ENCODE data around the gene KCNT2. TPM values are rescaled to one million over a fixed set of nuclear protein-coding genes. Genes with fewer than 3 reads are reported as not detected.

Gene KCNT2
- total and polyA plus RNA-seq, 8 donors, result 2.7 to 6.8 (median 5.1) TPM

DNA sequence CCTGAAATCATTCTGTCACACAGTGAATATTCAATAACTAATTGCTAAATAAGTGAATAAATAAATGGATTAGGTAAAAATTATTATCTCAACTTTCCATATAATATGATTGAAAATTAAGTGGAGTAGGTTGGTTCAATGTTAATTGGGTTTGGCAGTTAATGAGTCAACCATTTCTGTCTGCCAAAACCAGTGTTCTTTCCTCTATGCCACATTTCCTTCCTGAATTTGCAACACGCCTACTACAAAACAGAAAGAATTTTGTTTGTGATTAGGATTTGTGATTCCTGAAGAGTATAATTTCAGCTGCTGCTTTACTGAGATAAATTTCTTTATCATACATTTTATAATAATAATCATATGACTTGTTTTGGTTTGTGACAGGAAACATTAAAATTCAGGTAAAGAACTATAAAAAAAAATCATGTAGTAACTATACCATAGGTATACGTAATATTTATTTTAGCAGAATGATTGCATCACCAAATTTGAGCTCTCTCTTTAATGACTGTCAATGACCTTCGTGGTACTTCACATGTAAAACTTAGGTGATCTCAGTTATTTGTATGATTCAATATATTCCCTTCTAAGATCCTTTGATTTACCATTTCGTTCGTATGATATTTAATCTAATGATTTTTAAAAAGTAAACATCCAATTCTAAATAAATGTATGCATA is 241.3 kb downstream of the KCNT2 start:
- DNase-seq (no peak), ATAC-seq (no peak)
- H3K9me3 ChIP-seq, result no peaks in the 10 kb centered on the region
- no peaks in the 10 kb centered on the region for H3K4me1 ChIP-seq
- H3K27me3 ChIP-seq, result no peaks in the 10 kb centered on the region
- H3K4me3 ChIP-seq, result no peak overlapping the region
- H3K36me3 ChIP-seq, result no peaks in the 10 kb centered on the region
- intact Hi-C loops (cut with DNase I), result no loop called here
- TF ChIP-seq, protein P1, sequence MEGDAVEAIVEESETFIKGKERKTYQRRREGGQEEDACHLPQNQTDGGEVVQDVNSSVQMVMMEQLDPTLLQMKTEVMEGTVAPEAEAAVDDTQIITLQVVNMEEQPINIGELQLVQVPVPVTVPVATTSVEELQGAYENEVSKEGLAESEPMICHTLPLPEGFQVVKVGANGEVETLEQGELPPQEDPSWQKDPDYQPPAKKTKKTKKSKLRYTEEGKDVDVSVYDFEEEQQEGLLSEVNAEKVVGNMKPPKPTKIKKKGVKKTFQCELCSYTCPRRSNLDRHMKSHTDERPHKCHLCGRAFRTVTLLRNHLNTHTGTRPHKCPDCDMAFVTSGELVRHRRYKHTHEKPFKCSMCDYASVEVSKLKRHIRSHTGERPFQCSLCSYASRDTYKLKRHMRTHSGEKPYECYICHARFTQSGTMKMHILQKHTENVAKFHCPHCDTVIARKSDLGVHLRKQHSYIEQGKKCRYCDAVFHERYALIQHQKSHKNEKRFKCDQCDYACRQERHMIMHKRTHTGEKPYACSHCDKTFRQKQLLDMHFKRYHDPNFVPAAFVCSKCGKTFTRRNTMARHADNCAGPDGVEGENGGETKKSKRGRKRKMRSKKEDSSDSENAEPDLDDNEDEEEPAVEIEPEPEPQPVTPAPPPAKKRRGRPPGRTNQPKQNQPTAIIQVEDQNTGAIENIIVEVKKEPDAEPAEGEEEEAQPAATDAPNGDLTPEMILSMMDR (IDR thresholded peaks at IDR 0.05), result no peak
- no peak overlapping the region for H3K27ac ChIP-seq

- no peaks in the 10 kb centered on the region for H3K36me3 ChIP-seq
- no peaks in the 10 kb centered on the region for H3K9me3 ChIP-seq
- ATAC-seq (no peak), DNase-seq (no peak)
- TF ChIP-seq, protein P1 (IDR thresholded peaks at IDR 0.05), result no peak
- H3K4me1 ChIP-seq, result no peaks in the 10 kb centered on the region
- H3K4me3 ChIP-seq, result no peak overlapping the region
- H3K27me3 ChIP-seq, result no peaks in the 10 kb centered on the region
- no peak overlapping the region for H3K27ac ChIP-seq
- intact Hi-C loops (cut with DNase I), result no loop called here
Measured at GRCh38 chr1:196361112-196361714, 247.0 kb downstream of the KCNT2 start.

GRCh38 chr1:196357913-196358312 is 250.3 kb downstream of the KCNT2 start:
- DNase-seq (no peak), ATAC-seq (no peak)
- no peaks in the 10 kb centered on the region for H3K4me1 ChIP-seq
- H3K27ac ChIP-seq, result no peak overlapping the region
- H3K9me3 ChIP-seq, result no peaks in the 10 kb centered on the region
- H3K36me3 ChIP-seq, result no peaks in the 10 kb centered on the region
- no peak overlapping the region for H3K4me3 ChIP-seq
- TF ChIP-seq, protein P1 (IDR thresholded peaks at IDR 0.05), result no peak
- intact Hi-C loops (cut with DNase I), result loop anchor here in 1 of 2 donors (10.0 kb wide), 1 partner anchor 297 kb away; the partner anchor contains the start of gene CFH
- H3K27me3 ChIP-seq, result no peaks in the 10 kb centered on the region

DNA sequence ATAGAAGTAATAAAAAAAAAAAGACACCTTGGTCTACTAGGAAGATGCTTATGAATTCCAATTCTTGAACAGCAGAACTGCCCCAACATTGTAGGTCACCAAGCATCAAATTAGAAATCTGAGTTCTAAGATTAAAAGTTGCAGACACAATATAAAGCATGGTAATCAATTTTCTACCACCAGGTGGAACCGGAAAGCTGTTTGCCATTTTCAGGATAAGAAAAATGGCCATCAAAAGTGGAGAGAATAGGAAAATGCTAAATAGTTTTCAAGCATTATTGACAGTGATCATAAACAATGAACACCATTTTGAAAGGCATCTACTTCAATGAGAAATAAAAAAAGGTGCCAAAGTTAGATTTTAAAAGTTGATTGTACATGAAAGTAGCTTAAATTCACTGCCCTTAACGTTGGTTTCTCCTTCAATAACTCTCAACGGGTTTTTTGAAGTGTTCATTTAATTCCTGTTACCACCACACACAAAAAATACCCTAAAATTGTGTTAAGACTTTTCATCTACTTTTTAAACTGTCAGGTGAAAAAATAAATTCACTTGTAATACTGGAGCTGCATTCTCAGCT is 252.9 kb downstream of the KCNT2 start:
- Histone ChIP-seq H3K27ac (no peak overlapping the region), H3K4me1 (no peaks in the 10 kb centered on the region), H3K9me3 (no peaks in the 10 kb centered on the region), H3K27me3 (no peaks in the 10 kb centered on the region), H3K4me3 (no peak overlapping the region), H3K36me3 (no peaks in the 10 kb centered on the region)
- DNase-seq (peak in 2 of 4 donors; percentile 4 to 18), ATAC-seq (peak; percentile 40)
- TF ChIP-seq, protein P1 (IDR thresholded peaks at IDR 0.05), result peak in 1 of 2 donors; percentile 38
- intact Hi-C loops (cut with DNase I), result loop anchor here in 1 of 2 donors (10.0 kb wide), 1 partner anchor 300 kb away; the partner anchor contains the start of gene CFH

DNA sequence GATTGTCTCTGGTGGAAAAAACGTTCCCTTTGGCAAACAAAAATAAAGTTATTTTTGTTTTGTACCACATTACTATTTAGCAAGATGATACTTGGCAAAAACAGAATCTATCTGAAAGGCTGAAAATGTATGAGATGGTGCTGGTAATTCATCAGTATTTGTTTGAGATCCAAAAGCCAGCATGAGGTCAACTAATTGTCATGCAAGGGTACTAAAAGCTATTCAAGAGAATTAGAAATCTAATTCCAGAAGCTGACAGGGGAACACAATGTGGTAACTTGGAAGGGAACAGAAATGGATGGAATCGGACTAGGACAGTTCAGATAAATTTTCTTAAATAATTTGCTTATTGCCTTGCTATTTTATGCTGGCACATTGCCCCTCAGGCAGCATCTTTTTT is 263.8 kb downstream of the KCNT2 start:
- Histone ChIP-seq H3K4me1 (no peaks in the 10 kb centered on the region), H3K9me3 (no peaks in the 10 kb centered on the region), H3K27ac (no peak overlapping the region), H3K4me3 (no peak overlapping the region), H3K27me3 (no peaks in the 10 kb centered on the region), H3K36me3 (no peaks in the 10 kb centered on the region)
- DNase-seq (no peak), ATAC-seq (no peak)
- intact Hi-C loops (cut with DNase I), result no loop called here
- TF ChIP-seq, protein P1 (IDR thresholded peaks at IDR 0.05), result no peak

Measured in left lung (tissue), 10 donors.